ENCODE results near the gene TRAF3IP3. TPM values are rescaled to one million over a fixed set of nuclear protein-coding genes. Genes with fewer than 3 reads are reported as not detected.
"Not testable (repeated sequence)": the region's sequence is repeated elsewhere in the genome, so short reads cannot be mapped to it uniquely, and the experiment has no call there.

Gene TRAF3IP3
- total RNA-seq, 1 experiment from 2014 or later = 0.34 TPM

- Histone ChIP-seq H3K4me2 (ENCODE audit: low read length) (no peak overlapping the region), H3K27me3 (ENCODE audit: insufficient read depth, low read length) (no peaks in the 10 kb centered on the region), H3K9me3 (ENCODE audit: control insufficient read depth in 1 of 2, insufficient read depth in 1 of 2, low read depth in 1 of 2, low read length in 2 of 2) (no peaks in the 10 kb centered on the region), H3K79me2 (ENCODE audit: insufficient read depth, low read length) (no peaks in the 10 kb centered on the region), H3K27ac (ENCODE audit: low read depth, low read length) (no peak overlapping the region), H3K36me3 (ENCODE audit: control insufficient read depth in 1 of 2, insufficient read depth in 2 of 2, low read length in 2 of 2) (peaks cover 25 to 27% of the 10 kb centered on the region in 2 experiments; a peak in 3 of 4 replicates), H3K9me2 (ENCODE audit: insufficient read depth) (no peaks in the 10 kb centered on the region), H3K4me3 (replicated peaks in 1 of 2; ENCODE audit: low read depth in 1 of 2, low read length in 2 of 2) (no peak overlapping the region), H2AFZ (ENCODE audit: low read depth, low read length, poor library complexity, severe bottlenecking) (no peak overlapping the region), H3K4me1 (ENCODE audit: control insufficient read depth in 1 of 2, insufficient read depth in 2 of 2, low read length in 2 of 2) (peaks cover 0 to 18% of the 10 kb centered on the region in 2 experiments; a peak in 1 of 4 replicates), H4K20me1 (ENCODE audit: insufficient read depth) (no peaks in the 10 kb centered on the region), H3K9ac (ENCODE audit: low read length) (no peak overlapping the region)
- intact Hi-C loops (cut with micrococcal nuclease) = no loop called here
- CTCF ChIA-PET = no interaction called here
- POLR2A ChIA-PET = no interaction called here
- TF ChIP-seq TCF7L2 (IDR thresholded peaks at IDR 0.05; ENCODE audit: borderline replicate concordance, extremely low read depth, insufficient read depth, insufficient read length) (no peak), FOSL1 (IDR thresholded peaks at IDR 0.05; ENCODE audit: low read depth) (no peak), CBX3 (IDR thresholded peaks at IDR 0.05; ENCODE audit: low read depth) (no peak), YY1 (IDR thresholded peaks at IDR 0.05; ENCODE audit: extremely low read depth, insufficient replicate concordance, low read depth, low read length) (no peak), ZFX (IDR thresholded peaks at IDR 0.05) (no peak)
- RAD21 ChIA-PET (ENCODE audit: low non-redundant PET in 1 of 2, low total read pairs in 2 of 2, uncharacterized antibody in 2 of 2, unreplicated experiment in 2 of 2) = no interaction called here
- no peak for ATAC-seq
- no TSS peak for BruUV-seq (replicated peaks)
- DNase-seq (ENCODE audit: low read depth, low spot score) = no peak
These were observed 36.1 kb downstream of the TRAF3IP3 start for GRCh38 chr1:209791920-209792319.

- peaks cover 0 to 20% of the 10 kb centered on the region in 2 experiments; a peak in 1 of 4 replicates for H3K4me1 ChIP-seq (ENCODE audit: control insufficient read depth in 1 of 2, insufficient read depth in 2 of 2, low read length in 2 of 2)
- POLR2A ChIA-PET; H3K27ac ChIP-seq (ENCODE audit: low read depth, low read length); H3K9ac ChIP-seq (ENCODE audit: low read length); H3K9me3 ChIP-seq (ENCODE audit: control insufficient read depth in 1 of 2, insufficient read depth in 1 of 2, low read depth in 1 of 2, low read length in 2 of 2); H4K20me1 ChIP-seq (ENCODE audit: insufficient read depth); CTCF ChIA-PET; BruUV-seq (replicated peaks); H3K27me3 ChIP-seq (ENCODE audit: insufficient read depth, low read length); H3K9me2 ChIP-seq (ENCODE audit: insufficient read depth); ATAC-seq; H3K4me3 ChIP-seq (replicated peaks in 1 of 2; ENCODE audit: low read depth in 1 of 2, low read length in 2 of 2); H3K4me2 ChIP-seq (ENCODE audit: low read length); DNase-seq (ENCODE audit: low read depth, low spot score); H2AFZ ChIP-seq (ENCODE audit: low read depth, low read length, poor library complexity, severe bottlenecking); RAD21 ChIA-PET (ENCODE audit: low non-redundant PET in 1 of 2, low total read pairs in 2 of 2, uncharacterized antibody in 2 of 2, unreplicated experiment in 2 of 2); intact Hi-C loops (cut with micrococcal nuclease); H3K79me2 ChIP-seq (ENCODE audit: insufficient read depth, low read length): not testable (repeated sequence)
- peaks cover 17 to 23% of the 10 kb centered on the region in 2 experiments; a peak in 3 of 4 replicates for H3K36me3 ChIP-seq (ENCODE audit: control insufficient read depth in 1 of 2, insufficient read depth in 2 of 2, low read length in 2 of 2)
These were observed 37.9 kb downstream of the TRAF3IP3 start for GRCh38 chr1:209793711-209794110.
